HG03520 (cell line): Measurements from ENCODE around the gene HEXIM2.

Experiments used
- ATAC-seq: cut with Tn5 transposase; IDR thresholded peaks from one replicate; pipeline ENCODE4 v1.9.1; 2021; ENCODE audit warnings: mild to moderate bottlenecking, moderate library complexity; ENCODE audit not compliant: unreplicated experiment

HEXIM2 gene

DNA sequence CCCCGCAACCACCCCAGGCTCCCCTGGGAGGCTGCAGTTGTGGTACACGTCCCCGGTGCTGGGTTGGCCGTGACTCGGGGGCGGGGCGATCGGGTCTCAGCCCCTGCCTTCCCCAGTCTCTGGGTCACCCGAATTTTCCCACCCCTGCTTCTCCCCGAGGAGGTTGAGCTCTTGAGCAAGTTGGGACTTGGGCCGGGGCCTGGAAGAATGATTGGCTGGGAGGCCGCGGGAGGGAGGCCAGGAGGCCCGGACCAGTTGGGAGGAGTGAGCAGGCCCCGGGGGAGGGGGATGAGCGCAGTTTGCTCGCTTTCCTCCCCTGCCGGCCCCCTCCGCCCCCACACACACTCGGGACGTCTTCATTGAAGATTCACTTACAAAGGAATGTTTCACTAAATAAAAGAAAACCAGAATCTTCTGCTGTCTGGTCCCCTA lies 17.9 kb upstream of the HEXIM2 start:
- ATAC-seq, result no peak

DNA sequence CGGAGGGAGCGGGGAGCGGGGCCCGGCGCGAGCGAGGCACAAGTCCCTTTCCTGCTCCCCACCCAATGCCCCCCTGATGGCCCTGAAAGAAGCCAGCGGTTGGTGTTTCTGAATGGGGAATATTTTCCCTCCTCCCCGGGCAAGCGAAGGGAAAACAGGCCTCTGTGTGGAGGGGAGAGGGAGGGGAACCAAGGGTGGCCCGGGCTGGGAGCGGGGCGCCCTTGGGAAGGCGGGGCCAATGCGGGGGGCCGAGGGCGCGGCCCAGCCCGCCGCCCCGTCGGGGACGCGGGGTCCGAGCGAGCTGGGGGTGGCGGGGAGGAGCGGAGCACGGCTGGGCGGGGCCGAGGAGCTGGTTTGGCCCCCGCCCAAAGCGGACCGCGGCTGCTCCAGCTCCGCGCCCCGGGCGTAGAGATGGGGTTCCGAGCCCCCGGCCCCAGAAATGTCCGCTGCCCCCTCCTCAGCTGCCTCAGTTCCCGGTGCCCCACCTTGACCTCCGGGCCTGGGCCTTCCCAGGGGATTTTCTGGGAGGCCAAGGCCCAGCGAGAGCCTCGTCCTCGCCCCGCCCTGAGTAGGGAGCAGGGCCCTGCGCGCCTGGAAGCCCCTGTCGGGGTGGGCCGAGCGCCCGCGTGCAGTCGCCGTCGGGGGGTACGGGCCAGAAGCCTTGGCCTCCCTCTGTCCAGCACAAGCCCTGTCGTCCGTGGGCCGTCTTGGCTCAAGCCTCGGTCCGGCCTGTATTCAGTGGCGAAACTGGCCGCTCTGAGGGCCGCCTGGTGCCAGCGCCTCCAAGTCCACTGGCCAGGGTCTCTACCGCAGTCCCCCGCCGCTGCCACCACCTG lies 17.3 kb upstream of the HEXIM2 start:
- no peak for ATAC-seq

DNA sequence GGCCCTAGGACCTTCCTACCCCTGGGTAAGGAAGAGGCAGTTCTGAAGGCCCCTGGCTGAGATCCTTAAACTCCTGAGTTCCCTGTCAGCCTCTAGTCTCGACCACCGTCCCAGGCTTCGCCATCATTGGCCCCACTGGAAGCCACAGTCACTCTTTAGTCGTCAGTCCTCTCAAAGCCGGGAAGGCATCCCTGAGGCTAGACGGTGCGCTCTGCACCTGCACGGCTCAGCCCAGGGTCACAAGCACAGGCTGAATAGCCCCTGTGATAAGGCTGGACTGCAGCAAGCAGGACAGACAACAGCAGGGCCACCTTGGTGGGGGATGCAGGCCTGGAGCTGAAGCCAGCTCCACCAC lies 16.7 kb upstream of the HEXIM2 start:
- no peak for ATAC-seq

DNA sequence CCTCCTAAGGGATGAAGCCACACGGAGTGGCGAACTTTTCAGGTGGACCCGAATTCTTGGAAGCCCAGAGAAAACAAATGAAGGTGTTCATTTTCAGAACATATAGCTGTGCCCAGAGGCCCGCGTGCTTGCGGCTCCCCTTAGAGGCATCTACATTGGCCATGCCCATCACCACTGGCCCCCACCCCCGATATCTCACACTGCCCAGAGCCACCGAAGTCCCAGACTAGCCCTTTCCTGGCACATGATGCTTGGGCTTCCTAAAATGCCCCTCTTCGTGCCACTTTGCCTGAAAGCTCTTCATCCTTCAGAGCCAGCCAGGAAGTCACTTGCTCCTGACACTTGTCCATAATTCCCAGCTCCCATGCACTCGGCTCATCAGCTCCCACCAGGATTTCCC lies 15.5 kb upstream of the HEXIM2 start:
- ATAC-seq, result no peak

DNA sequence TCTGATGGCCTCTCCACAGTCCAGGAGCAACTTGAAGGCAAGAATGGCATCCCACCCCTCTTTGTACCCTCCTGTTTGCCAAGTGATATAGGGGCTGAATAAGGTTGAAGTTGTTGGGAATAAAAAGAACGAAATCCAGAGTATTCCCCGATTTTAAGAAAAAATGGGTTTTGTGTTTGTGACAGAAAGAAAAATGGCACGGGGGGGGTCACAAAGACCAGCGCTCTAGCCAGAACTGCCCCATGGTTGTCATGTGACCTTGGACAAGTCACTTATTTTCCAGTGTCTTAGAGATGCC lies 15.1 kb upstream of the HEXIM2 start:
- no peak for ATAC-seq

DNA sequence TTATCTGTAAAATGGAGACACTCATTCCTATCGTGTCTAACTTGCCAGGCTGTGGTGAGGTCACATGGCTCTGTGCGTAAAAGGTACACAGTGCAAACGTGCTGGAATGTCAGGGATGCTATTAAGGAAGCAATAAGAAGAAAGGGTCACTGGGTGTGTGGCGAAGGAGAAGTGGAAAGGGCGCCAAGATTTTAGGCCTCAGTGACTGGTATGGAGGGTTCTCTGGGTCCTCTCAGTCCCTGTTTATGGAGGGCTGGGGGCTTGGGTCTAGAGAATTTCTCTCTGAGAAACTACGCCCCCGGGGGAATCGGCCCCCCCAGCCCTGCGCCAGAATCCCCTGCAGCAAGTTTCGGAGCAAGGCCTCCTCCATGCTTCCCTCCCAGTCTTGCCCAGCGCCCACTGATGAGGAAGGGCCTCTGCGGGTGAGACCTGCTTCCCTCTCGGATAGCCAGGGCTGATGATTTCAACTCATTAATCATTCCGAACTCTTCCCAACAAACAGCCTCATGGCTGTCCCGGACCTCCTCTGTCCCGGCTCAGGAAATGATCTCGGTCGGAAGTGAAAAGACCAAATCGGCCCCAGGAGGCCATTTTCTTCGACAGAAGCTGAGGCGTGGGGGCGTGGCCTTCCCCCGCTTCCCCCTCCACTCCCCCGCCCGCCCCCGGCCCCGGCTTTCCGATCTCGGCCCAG lies 14.6 kb upstream of the HEXIM2 start:
- no peak for ATAC-seq

DNA sequence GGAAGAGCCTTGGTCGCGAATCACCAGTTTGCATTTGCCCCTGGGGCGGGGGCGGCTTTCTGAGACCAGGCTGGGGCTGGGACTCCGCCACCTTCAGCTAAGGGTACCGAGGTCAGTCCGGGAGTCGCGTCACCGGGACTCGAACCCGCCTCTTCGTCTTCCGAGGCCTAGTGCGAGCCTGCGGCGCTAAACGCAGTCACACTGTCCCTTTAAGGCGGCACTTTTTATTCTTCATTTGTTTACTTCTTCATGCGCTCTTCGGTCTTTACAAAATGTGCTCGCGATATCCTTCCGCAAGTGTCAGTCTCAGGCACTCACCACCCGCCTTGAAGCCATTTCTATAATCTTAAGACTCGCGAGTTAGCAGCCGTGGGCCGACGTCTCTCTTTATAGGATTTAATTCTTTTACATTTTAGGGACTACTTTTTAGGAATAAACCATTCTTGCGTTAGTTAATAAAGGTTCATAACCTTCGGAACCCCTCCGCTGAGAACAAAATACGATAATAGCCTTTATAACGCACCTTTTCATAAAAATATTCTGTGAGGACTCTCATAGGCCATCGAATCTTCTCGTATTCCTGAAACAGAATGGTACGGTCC lies 14.0 kb upstream of the HEXIM2 start:
- ATAC-seq, result no peak

DNA sequence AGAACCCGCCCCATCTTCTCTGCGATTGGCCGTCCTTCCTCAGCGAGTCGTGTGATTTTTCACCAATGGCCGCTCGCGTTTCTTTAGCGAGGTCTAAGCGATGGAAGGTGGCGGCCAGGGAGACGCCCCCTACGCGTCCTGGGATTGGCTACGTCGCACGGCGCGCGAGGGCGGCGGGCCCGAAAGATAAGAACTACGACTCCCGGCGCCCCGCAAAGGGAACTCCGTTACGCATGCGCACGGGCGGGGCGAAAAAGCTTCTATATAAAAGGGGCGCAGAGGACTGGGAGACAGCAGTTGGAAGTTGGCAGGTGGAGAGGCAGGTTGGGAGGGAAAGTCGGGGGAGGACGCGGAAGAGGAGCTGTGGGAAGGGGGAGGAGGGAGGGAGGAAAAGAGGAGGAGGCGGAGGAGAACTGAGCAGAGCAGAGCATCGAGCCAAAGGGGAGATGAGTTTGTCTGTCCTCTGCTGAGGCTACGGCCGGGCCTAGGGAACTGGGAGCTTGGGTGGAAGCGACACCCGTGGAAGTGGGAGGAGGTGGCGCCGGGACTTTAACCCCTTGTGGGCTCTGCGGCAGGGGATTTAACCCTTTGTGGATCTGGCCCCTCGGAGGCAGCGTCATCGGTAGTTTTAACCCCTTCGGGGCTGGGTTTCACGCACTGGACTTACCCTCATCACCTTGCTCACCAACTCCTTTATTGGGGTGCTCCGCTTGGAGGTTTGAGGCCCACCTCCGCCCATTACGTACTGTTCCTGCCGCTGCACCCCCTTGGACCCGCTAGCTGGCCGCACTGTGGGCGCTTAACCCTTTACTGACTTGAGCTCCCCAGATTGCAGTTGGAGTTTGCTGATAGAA lies 13.3 kb upstream of the HEXIM2 start, which contains the start of gene HEXIM1:
Gene HEXIM1, plus strand, starts transcription at position 293 of the 854 bp plus-strand sequence. CDS start 716 bp downstream, outside the sequence.
- peak; percentile 63 for ATAC-seq

DNA sequence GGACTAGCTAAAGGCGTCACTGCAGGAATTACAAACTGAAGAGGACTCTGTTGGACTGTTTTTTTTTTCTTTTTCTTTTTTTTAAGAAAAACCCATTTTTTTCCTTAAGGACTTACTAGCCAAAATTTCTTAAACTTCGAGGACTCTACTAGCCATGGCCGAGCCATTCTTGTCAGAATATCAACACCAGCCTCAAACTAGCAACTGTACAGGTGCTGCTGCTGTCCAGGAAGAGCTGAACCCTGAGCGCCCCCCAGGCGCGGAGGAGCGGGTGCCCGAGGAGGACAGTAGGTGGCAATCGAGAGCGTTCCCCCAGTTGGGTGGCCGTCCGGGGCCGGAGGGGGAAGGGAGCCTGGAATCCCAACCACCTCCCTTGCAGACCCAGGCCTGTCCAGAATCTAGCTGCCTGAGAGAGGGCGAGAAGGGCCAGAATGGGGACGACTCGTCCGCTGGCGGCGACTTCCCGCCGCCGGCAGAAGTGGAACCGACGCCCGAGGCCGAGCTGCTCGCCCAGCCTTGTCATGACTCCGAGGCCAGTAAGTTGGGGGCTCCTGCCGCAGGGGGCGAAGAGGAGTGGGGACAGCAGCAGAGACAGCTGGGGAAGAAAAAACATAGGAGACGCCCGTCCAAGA lies 12.5 kb upstream of the HEXIM2 start:
- ATAC-seq, result no peak

DNA sequence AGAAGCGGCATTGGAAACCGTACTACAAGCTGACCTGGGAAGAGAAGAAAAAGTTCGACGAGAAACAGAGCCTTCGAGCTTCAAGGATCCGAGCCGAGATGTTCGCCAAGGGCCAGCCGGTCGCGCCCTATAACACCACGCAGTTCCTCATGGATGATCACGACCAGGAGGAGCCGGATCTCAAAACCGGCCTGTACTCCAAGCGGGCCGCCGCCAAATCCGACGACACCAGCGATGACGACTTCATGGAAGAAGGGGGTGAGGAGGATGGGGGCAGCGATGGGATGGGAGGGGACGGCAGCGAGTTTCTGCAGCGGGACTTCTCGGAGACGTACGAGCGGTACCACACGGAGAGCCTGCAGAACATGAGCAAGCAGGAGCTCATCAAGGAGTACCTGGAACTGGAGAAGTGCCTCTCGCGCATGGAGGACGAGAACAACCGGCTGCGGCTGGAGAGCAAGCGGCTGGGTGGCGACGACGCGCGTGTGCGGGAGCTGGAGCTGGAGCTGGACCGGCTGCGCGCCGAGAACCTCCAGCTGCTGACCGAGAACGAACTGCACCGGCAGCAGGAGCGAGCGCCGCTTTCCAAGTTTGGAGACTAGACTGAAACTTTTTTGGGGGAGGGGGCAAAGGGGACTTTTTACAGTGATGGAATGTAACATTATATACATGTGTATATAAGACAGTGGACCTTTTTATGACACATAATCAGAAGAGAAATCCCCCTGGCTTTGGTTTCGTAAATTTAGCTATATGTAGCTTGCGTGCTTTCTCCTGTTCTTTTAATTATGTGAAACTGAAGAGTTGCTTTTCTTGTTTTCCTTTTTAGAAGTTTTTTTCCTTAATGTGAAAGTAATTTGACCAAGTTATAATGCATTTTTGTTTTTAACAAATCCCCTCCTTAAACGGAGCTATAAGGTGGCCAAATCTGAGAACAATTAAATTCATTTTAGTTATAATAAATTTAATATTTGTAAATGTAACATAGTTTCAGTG lies 11.7 kb upstream of the HEXIM2 start:
- no peak for ATAC-seq

DNA sequence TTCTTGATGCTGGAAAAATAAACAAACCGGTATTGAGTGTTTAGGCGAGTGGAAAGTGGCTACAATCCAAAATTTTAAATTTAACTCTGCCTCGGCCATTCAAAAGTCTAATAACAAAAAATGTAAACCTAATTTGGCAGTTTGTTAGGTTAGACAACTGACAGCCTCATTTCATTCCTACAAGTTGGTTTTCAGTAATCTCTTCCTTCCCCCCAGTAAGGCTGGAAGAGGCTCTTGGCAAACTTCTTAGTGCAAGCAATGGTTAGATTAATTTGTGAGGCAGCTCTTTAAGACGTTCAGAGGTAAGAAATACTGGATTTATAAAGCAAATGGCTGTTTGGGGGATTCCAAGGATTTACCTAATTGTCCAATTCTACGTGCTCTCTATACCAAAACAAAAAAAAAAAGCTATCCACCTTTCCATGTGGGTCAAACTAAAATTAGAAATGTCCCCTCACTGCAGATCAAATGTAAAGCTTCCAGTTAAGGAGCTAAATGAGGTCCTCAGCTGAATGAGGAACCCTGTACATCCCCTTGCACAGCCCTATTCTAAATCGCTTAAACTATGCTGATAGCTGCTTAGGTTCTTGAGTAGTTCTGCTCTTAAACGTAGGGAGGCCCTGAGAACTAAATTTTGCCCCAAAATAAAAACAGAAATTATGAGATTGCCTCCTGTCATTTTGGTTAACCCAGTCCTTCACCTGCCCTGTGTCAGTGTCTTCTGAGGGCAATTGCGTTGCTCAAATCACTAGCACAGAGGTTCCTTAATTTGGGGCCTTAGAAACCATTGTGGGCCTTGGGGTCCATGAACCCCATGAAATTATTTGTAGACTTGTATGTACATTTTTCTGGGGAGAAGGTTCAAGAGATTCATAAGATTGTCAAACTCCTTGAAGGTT lies 10.5 kb upstream of the HEXIM2 start:
- no peak for ATAC-seq

DNA sequence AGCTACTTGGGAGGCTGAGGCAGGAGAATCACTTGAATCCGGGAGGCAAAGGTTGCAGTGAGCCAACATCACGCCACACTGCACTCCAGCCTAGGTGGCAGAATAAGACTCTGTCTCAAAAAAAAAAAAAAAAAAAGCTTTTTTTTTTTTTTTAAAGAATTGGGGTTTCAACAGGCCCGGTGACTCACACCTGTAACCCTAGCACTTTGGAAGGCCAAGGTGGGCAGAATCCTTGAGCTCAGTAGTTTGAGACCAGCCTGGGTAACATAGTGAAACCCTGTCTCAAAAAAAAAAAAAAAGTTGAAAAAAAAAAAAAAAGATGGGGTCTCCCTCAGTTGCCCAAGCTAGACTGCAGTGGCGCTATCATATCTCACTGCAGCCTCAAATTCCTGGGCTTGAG lies 6.6 kb upstream of the HEXIM2 start:
- ATAC-seq, result no peak

DNA sequence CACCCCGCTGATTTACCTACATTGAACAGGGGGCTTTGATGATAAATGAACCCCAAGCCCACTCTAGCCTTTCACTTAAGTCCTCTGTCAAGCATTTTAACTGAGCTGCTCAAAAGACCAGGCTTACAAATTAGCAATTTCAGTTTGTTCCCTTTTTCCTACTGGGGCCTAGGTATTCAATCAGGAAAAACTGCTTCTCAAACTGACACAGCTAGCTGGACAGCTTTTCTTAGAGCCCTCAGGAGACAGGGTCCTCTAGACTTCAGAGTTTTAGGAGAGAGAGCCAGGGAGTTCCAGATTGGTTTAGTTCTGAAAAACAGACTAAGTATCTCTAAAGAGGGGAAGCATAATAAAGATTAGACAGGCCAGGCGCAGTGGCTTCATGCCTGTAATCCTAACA lies 6.2 kb upstream of the HEXIM2 start:
- ATAC-seq, result no peak

DNA sequence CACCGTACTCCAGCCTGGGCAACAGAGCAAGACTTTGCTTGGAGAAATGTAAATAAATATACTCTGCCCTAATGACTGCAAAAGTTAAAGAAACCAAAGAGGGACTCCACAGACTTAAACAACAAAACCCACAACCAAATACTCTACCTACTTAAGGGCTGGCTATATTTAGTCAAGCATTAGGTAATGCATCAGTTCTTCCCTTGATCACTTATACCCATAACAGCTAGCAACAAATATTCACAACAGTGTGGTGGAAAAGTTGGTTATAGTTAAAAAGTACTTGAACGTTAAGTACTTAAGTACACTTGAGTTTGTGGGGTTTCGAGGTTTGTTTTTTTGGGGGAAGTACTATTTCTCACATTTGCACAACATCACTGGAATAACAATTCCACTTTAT lies 5.4 kb upstream of the HEXIM2 start:
- no peak for ATAC-seq

DNA sequence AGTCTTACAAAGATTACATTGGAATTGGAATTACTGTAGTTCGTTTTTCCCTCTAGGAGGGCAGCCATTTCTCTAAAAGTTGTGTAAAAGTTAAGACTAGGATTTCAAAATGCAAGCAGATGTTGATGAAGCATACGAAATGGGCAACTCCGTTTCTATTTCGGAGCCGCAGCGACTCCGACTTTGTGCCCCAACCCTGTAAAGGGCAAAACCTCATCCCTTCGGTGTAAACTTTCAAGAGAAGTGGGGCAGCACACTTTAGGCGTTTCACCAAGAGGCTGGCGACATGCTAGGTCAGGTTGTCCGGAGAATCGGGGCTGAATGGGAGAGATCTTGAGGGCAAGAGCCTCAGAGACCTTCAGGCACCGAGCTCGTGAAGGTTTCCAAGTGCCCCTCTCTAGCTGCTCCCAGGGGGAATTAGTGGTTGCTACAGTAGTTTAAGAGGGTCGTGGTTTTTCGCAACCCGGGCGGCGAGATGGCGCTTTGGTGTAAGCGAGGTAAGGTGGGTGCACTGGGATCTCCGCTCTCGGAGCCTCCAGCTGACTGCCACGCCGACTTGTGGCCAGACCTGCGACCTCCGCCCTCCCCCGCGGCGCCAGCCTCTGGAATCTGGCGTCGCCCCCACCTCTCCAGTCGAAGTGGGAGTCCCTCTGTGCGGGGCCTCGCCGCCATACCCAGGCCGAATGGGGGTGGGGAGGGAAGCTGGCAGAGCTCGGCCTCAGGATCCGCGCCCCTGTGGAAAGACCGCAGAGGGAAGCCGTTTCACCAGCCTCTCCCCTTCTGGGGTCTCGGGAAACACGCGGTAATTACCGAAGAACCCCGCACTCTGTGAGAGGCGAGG lies 1.0 kb upstream of the HEXIM2 start:
- peak; percentile 13 for ATAC-seq

DNA sequence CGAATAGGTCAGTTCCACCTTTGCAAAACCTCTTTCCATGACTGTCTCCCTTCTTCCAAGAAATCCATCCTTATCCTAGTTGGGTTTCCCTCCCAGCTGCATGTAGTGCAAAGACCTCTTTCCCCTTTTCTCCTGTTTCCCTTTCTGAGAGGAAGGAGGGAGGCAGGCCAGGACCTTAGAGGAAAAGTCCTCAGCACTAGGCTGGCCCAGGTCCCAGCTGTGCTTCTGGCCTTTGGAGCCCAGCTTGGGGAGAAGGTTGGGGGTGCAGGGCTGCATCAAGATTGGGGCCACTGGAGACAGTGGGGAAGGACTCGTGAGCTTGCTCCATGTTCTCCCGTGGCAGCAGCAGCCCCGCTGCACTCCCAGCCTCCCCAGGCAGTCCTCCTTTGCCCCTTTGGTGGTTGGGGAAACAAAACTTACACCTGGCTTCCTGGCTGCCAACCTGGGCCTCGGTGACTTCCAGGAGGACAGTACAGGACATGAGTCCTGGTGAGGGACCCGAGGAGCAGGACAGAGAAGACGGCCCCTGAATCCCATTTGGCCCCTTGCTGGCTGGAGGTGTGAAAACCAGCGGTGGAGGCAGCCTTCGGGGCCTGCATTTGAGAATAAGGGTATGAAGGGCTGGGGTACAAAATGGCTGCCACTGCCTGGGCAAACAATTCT lies 481 bp downstream of the HEXIM2 start:
- ATAC-seq, result no peak

DNA sequence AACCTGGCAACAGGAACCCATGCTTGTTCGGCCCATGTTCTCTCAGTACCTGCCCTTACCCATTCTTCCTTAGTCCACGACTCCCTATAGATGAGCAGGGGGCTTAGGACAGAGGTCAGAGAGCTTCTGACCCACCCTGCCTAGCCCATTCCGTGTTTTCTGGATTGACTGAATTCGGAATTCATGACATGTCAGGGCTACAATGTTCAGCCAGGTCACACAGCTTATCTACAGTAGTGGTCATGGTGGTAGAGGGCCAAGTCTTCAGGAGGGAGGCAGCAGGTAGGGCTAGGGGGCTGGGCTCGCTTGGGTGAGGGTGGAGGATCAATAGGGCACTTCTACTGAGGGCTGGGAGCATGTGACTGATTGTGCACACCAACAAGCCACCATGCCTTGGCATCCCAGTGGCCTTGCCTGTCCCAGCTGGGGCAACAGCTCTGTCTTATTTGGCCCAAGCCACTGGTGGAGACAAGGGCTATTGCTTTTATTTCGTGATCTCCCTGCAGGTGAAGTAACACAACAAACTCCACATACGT lies 3.1 kb downstream of the HEXIM2 start:
- no peak for ATAC-seq
